Kidney epithelial cell (primary cell): Measurements from ENCODE around the gene MDN1. TPM values are rescaled to one million over a fixed set of nuclear protein-coding genes. Genes with fewer than 3 reads are reported as not detected.
"Not testable (repeated sequence)": the region's sequence is repeated elsewhere in the genome, so short reads cannot be mapped to it uniquely, and the experiment has no call there.

ENCODE experiments used
- DNase-seq: peaks from one replicate; pipeline ENCODE4 v3.0.0-alpha.2; 2010; ENCODE audit warnings: low read depth
- H3K27me3 ChIP-seq: 2 replicates; pipeline ENCODE4 v1.6.0; 2011; ENCODE audit warnings: low read length; ENCODE audit not compliant: control insufficient read depth, insufficient read depth
- H3K36me3 ChIP-seq: 2 replicates; pipeline ENCODE4 v1.5.1; 2011; ENCODE audit warnings: low read length; ENCODE audit not compliant: control insufficient read depth, insufficient read depth
- H3K4me3 ChIP-seq: 2 replicates; pipeline ENCODE4 v1.5.1; 2011; ENCODE audit warnings: low read depth, mild to moderate bottlenecking, control low read depth, low read length
- total RNA-seq: library from RNA; depleted of rRNA; stranded (reverse); fragments of >200 nt; gene quantifications from 2 replicates; pipeline ENCODE4 v1.2.3, GENCODE V29; 2015
- TF ChIP-seq, protein P1 (sequence below): IDR thresholded peaks from 2 replicates; pipeline ENCODE4 v1.5.1; 2011; ENCODE audit warnings: mild to moderate bottlenecking, moderate library complexity, low read length, control low read depth, inconsistent platforms; ENCODE audit not compliant: insufficient read depth, poor library complexity, severe bottlenecking

Gene MDN1
- total RNA-seq, 1 donor from 2014 or later, result 28.6 TPM

DNA sequence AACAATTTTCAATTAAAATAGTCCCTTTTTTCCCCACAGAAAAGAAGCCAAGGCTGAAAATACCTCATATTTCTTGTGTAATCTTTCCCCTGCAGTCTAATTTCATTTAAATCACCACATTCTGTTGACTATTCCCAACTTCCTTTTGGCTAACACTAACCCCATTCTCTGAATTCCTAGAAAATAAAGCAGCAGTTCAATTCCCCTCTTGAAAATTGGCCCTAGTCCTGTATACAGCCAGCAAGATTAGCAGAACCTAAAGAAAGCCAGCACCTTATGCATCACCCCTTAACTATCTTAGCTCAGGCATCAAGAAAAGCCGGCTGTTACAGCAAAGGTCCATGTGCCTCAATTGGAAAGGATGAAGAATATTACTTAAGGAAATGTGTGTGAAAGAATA lies 69.7 kb downstream of the MDN1 start:
- no peak overlapping the region for H3K4me3 ChIP-seq
- TF ChIP-seq, protein P1, sequence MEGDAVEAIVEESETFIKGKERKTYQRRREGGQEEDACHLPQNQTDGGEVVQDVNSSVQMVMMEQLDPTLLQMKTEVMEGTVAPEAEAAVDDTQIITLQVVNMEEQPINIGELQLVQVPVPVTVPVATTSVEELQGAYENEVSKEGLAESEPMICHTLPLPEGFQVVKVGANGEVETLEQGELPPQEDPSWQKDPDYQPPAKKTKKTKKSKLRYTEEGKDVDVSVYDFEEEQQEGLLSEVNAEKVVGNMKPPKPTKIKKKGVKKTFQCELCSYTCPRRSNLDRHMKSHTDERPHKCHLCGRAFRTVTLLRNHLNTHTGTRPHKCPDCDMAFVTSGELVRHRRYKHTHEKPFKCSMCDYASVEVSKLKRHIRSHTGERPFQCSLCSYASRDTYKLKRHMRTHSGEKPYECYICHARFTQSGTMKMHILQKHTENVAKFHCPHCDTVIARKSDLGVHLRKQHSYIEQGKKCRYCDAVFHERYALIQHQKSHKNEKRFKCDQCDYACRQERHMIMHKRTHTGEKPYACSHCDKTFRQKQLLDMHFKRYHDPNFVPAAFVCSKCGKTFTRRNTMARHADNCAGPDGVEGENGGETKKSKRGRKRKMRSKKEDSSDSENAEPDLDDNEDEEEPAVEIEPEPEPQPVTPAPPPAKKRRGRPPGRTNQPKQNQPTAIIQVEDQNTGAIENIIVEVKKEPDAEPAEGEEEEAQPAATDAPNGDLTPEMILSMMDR, result no peak
- H3K36me3 ChIP-seq, result peaks cover 1% of the 10 kb centered on the region
- DNase-seq, result no peak
- H3K27me3 ChIP-seq, result no peaks in the 10 kb centered on the region

DNA sequence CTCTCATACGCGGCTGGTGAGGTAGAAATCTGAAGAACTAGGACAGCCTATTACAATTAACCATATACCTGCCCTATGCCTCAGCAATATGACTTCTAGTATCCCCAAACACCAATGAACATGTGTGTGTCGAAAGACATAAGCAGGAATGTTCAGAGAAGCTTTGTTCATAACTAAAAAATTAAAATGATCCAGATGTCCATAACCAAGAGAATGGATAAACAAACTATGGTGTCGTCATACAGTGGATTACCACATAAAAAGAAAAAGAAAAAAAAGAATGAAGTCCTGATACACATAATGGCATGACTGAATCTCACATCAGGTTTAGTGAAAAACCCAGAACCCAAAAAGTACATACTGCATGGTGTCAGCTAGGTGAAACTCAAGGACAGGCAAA lies 73.9 kb downstream of the MDN1 start:
- no peak for DNase-seq
- H3K4me3 ChIP-seq, result no peak overlapping the region
- no peaks in the 10 kb centered on the region for H3K27me3 ChIP-seq
- peaks cover 1% of the 10 kb centered on the region for H3K36me3 ChIP-seq
- TF ChIP-seq, protein P1, result no peak

DNA sequence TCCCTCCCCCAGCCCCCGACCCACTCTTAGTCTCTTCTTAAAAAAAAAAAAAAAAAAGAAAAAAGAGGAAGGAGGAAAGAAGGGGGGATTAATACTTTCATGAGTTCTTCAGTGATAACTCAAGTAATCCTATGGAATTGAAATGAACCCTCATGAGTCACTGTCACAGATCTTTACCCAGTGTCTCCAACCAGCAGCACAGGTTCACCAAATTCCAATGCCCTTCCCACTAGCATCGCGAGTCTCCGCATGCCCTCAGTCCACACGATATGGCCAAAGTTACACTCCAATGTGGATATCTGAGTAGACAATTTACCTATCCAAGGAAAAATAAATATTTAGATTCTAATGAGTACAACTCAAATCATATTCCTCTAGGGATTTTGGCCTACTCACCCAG lies 74.5 kb downstream of the MDN1 start:
- TF ChIP-seq, protein P1, result no peak
- Histone ChIP-seq H3K36me3 (peaks cover 1% of the 10 kb centered on the region), H3K27me3 (no peaks in the 10 kb centered on the region), H3K4me3 (no peak overlapping the region)
- no peak for DNase-seq

DNA sequence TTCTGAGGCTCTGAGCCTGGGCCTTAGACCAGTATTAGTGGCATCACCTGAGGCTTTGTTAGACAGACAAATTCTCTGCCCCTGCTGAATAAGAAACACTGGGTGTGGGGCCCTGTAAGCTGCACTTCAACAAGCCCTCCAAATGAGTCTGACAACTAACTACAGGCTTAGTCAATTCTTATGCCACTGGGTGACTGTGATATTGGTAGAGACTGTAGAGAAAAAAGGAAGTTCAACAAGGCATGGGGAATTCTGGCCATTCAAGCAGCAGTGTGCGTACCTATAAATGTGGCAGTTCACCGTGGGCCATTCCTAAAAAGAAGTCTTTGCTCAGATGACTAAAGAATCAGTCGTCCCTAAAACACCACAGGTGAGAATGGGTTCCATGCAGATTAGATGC lies 82.7 kb downstream of the MDN1 start:
- H3K36me3 ChIP-seq, result peaks cover 2% of the 10 kb centered on the region

DNA sequence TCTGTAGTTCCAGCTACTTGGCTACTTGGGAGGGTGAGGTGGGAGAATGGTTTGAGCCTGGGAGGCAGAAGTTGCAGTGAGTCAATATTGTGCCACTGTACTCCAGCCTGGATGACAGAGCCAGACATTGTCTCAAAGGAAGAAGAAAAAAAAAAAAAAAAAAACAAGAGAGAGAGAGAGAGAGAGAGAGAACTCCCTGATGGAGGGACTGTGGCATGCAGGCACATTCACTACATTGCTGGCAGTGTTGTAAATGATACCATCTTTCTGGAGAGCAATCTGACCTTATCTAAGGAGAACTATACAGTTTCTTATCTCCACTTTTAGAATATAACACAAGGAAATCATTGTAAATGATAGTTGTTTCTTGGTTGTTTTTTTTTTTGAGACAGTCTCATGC lies 85.1 kb downstream of the MDN1 start:
- no peak for DNase-seq
- Histone ChIP-seq H3K4me3 (no peak overlapping the region), H3K27me3 (no peaks in the 10 kb centered on the region), H3K36me3 (peaks cover 2% of the 10 kb centered on the region)
- TF ChIP-seq, protein P1, result no peak

More for the DNA sequence above, 82.7 kb downstream of the MDN1 start:
- no peak for DNase-seq
- Histone ChIP-seq H3K27me3 (no peaks in the 10 kb centered on the region), H3K4me3 (no peak overlapping the region)
- TF ChIP-seq, protein P1, result no peak

DNA sequence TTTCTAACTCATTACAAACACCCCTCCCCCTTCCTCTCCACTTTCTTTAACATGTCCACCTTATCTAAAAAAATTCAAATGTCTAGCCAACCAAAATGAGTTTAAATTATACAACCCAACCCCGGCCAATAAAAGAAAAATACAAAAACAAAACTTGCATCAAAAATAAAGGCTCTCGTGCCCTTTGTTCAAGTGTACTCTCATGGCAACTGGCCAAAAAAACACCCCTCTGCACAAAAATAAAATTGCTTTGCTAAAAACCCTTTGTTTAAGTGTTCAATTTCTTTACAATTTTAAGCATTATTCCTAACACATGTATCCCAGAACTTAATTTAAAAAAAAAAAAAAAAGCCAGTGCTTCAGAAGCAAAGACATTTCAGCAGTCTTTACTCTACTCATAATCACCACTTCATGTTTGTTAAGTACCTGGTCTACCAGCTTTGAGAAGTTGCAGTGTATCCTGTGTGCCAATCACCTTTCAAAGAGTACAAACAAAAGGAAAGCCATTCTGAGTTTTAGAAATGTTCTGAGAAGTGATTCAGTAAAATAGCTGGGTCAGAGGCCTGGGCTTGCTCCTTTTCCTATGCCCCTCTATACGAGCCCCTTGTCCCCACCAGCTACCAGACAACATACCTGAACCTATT lies 87.5 kb downstream of the MDN1 start:
- Histone ChIP-seq H3K27me3 (no peaks in the 10 kb centered on the region), H3K4me3 (no peak overlapping the region), H3K36me3 (peaks cover 2% of the 10 kb centered on the region)
- TF ChIP-seq, protein P1, result no peak
- DNase-seq, result no peak

DNA sequence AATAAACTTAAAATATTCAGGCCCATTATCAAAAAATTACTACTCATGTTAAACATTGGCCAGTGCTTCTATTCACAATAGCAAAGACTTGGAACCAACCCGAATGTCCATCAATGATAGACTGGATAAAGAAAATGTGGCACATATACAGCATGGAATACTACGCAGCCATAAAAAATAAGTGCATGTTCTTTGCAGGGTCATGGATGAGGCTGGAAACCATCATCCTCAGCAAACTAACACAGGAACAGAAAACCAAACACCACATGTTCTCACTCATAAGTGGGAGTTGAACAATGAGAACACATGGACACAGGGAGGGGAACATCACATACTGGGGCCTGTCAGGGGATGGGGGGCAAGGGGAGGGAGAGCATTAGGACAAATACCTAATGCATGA lies 88.3 kb downstream of the MDN1 start:
- not testable (repeated sequence) for H3K36me3 ChIP-seq, DNase-seq, H3K4me3 ChIP-seq, H3K27me3 ChIP-seq
